ENCODE results near the gene FCRL6. TPM values are rescaled to one million over a fixed set of nuclear protein-coding genes. Genes with fewer than 3 reads are reported as not detected.

Gene FCRL6
- total and polyA plus RNA-seq, 2 donors from 2014 or later, result 0.45 to 1.4 TPM

DNA sequence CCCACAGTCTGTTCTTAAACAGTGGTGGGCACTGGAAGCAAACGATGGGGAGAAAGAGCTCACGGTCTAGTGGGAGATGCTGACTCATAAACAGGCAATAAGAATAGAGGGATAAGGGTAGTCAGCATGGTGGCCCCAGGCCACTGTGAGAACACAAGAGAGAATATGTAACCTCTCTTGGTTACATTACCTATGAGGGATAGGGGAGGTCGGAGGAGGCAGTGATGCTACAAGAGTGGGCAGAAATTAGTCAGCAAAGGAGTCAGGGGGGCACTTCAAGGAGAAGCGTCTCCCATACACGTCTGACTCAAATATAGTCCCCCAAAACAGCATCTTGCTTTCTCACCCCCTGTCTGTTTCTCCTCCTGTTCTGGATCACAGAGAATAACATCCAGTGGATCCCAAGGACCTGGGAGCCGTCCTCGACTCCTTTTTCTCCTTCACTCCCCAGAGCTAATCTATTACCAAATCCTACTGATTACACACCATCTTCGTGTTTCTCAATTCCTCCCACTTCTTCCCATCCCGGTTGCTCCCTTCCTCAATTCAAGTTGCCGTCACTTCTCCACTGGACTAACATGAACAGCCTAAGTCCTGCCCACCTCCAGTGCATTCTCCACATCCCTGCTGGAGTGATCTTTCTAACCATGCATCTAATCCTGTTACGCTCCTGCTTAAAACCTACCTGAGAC lies 26.6 kb downstream of the FCRL6 start:
- TF ChIP-seq, protein P1, sequence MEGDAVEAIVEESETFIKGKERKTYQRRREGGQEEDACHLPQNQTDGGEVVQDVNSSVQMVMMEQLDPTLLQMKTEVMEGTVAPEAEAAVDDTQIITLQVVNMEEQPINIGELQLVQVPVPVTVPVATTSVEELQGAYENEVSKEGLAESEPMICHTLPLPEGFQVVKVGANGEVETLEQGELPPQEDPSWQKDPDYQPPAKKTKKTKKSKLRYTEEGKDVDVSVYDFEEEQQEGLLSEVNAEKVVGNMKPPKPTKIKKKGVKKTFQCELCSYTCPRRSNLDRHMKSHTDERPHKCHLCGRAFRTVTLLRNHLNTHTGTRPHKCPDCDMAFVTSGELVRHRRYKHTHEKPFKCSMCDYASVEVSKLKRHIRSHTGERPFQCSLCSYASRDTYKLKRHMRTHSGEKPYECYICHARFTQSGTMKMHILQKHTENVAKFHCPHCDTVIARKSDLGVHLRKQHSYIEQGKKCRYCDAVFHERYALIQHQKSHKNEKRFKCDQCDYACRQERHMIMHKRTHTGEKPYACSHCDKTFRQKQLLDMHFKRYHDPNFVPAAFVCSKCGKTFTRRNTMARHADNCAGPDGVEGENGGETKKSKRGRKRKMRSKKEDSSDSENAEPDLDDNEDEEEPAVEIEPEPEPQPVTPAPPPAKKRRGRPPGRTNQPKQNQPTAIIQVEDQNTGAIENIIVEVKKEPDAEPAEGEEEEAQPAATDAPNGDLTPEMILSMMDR (IDR thresholded peaks at IDR 0.05; ENCODE audit: borderline replicate concordance, extremely low read depth, insufficient read depth), result no peak
- Histone ChIP-seq H3K36me3 (ENCODE audit: control insufficient read depth in 2 of 3, insufficient read depth in 3 of 3, low read length in 3 of 3) (no peaks in the 10 kb centered on the region), H3K4me3 (ENCODE audit: low read length in 3 of 3) (no peak overlapping the region), H3K4me1 (ENCODE audit: control insufficient read depth in 2 of 3, insufficient read depth in 2 of 3, low read depth in 1 of 3, low read length in 3 of 3) (peaks cover 0 to 2% (median 0%) of the 10 kb centered on the region in 3 donors), H3K27ac (ENCODE audit: low read depth in 2 of 2, low read length in 2 of 2) (no peak overlapping the region), H3K9me3 (ENCODE audit: control insufficient read depth in 2 of 3, insufficient read depth in 1 of 3, low read length in 3 of 3) (no peaks in the 10 kb centered on the region), H3K27me3 (ENCODE audit: control insufficient read depth, insufficient read depth, low read length) (no peaks in the 10 kb centered on the region), H3K9ac (ENCODE audit: low read length in 3 of 3) (no peak overlapping the region)
- FAIRE-seq (no peak), DNase-seq (no peak)
- intact Hi-C loops (cut with DNase I), result no loop called here

DNA sequence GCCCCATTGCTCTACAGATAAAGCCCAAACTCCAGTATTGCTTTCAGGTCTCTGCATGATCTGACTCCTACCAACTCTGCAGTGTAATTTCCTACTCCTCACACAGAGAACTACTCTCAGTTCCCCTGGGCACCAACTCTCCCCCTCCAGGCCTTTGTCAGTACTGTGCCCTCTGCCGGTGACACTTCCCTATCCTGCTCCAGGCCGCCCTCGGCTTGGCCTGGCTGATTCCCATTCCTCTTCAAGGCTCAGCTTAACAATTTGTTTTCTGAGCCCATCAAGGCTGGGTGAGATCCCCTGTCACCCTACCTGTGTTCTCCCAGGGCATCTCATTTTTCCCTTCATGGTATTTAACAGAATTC lies 27.1 kb downstream of the FCRL6 start:
- TF ChIP-seq, protein P1 (IDR thresholded peaks at IDR 0.05; ENCODE audit: borderline replicate concordance, extremely low read depth, insufficient read depth), result peak; percentile 26
- Histone ChIP-seq H3K27me3 (ENCODE audit: control insufficient read depth, insufficient read depth, low read length) (no peaks in the 10 kb centered on the region), H3K27ac (ENCODE audit: low read depth in 2 of 2, low read length in 2 of 2) (no peak overlapping the region), H3K4me3 (ENCODE audit: low read length in 3 of 3) (no peak overlapping the region), H3K4me1 (ENCODE audit: control insufficient read depth in 2 of 3, insufficient read depth in 2 of 3, low read depth in 1 of 3, low read length in 3 of 3) (peaks cover 0 to 2% (median 0%) of the 10 kb centered on the region in 3 donors), H3K9ac (ENCODE audit: low read length in 3 of 3) (no peak overlapping the region), H3K36me3 (ENCODE audit: control insufficient read depth in 2 of 3, insufficient read depth in 3 of 3, low read length in 3 of 3) (no peaks in the 10 kb centered on the region), H3K9me3 (ENCODE audit: control insufficient read depth in 2 of 3, insufficient read depth in 1 of 3, low read length in 3 of 3) (no peaks in the 10 kb centered on the region)
- peak in 3 of 5 donors; percentile 34 to 67 (median 58) for DNase-seq
- intact Hi-C loops (cut with DNase I), result no loop called here
- FAIRE-seq, result no peak

DNA sequence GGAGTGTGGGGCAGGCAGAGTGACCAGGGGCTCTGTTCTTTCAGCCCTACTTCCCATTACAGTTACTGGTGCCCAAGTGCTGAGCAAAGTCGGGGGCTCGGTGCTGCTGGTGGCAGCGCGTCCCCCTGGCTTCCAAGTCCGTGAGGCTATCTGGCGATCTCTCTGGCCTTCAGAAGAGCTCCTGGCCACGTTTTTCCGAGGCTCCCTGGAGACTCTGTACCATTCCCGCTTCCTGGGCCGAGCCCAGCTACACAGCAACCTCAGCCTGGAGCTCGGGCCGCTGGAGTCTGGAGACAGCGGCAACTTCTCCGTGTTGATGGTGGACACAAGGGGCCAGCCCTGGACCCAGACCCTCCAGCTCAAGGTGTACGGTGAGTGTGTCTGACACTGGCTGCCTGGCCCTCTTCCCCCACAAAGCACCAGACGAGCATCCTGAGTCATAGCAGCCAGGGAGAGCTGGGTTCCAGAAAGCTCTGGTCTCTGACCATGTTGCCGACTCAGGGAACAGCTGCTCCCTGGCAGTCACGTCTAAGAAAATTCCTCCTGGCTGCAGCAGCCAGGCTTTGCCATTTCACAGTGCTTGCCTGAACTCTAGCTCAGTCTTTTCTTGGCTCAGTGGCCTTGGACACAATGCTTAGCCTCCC lies 27.8 kb downstream of the FCRL6 start:
- Histone ChIP-seq H3K27ac (ENCODE audit: low read depth in 2 of 2, low read length in 2 of 2) (no peak overlapping the region), H3K4me3 (ENCODE audit: low read length in 3 of 3) (no peak overlapping the region), H3K36me3 (ENCODE audit: control insufficient read depth in 2 of 3, insufficient read depth in 3 of 3, low read length in 3 of 3) (no peaks in the 10 kb centered on the region), H3K27me3 (ENCODE audit: control insufficient read depth, insufficient read depth, low read length) (no peaks in the 10 kb centered on the region), H3K9ac (ENCODE audit: low read length in 3 of 3) (no peak overlapping the region), H3K4me1 (ENCODE audit: control insufficient read depth in 2 of 3, insufficient read depth in 2 of 3, low read depth in 1 of 3, low read length in 3 of 3) (peaks cover 0 to 2% (median 0%) of the 10 kb centered on the region in 3 donors), H3K9me3 (ENCODE audit: control insufficient read depth in 2 of 3, insufficient read depth in 1 of 3, low read length in 3 of 3) (no peaks in the 10 kb centered on the region)
- intact Hi-C loops (cut with DNase I), result no loop called here
- TF ChIP-seq, protein P1 (IDR thresholded peaks at IDR 0.05; ENCODE audit: borderline replicate concordance, extremely low read depth, insufficient read depth), result no peak
- FAIRE-seq, result no peak
- DNase-seq, result peak in 1 of 5 donors; percentile 39
